ENCODE results near the gene ANKS1B.
"Not testable (repeated sequence)": the region's sequence is repeated elsewhere in the genome, so short reads cannot be mapped to it uniquely, and the experiment has no call there.

The ANKS1B gene

DNA sequence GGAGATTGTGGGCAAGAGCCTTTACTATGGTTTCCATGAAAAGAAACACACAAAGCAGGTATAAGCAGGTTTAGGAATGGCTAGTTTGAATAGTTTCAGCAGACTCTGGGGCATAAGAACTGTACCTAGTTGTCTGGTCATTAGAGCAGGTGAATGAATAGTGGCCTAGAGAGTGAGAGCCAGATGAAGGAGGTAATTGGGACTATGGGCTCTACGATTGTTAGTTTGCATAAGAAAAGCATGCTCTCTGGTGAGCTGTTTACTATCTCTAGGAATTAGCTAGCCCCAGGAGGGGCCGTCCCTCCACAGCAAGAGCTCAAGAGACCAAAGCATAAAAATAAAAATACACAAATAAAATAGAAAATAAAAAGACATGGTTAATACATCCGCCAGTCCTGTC is 734.6 kb downstream of the ANKS1B start:
- no peak for DNase-seq

DNA sequence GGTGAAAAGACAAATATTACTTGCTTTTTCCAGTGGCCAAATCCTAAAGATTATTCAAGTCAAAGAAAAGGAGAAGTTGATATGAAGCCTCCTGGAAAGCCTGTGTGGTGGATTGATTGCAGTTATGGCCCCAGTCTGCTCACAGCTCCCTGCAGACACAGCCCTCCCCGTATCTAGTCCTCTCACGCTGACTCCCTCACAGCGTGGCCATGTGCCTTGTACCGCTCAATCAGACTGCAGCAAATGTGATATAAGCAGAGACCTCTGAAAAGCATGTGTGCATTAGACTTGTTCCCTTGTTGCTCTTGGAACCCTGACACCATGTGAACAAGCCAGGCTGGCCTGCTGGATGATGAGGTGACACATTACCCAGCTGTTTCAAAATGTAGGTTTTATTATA is 735.2 kb downstream of the ANKS1B start:
- no peak for DNase-seq

DNA sequence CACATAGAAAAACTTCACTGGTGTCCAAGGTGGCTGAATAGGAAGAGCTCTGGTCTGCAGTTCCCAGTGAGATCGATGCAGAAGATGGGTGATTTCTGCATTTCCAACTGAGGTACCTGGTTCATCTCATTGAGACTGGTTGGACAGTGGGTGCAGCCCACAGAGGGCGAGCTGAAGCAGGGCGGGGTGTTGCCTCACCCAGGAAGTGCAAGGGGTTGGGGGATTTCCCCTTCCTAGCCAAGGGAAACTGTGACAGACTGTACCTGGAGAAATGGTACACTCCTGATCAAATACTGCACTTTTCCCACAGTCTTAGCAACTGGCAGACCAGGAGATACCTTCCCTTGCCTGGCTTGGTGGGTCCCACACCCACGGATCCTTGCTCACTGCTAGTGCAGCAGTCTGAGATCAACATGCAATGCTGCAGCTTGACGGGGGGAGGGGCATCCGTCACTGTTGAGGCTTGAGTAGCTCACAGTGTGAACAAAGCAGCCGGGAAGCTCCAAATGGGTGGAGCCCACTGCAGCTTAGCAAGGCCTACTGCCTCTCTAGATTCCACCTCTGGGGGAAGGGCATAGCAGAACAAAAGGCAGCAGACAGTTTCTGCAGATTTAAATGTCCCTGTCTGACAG is 746.7 kb downstream of the ANKS1B start:
- not testable (repeated sequence) for DNase-seq

DNA sequence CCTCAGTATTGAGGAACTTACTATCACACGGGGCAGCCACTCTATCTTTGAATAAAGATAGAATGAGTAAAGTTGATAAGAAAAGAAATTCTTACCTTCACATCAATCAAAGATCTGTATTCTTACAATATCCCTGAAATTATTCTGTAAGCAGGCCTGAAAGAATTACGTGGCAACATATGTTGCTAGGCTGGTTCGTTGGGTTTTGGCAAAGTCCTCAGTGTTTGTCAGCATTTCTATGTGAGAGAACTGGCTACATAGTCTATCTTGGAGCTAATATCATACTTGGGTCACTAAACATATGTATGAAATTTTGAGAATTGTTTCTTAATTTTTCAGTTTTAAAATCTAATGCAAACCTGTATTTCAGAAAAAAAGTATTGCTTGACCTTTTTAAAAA is 749.4 kb downstream of the ANKS1B start:
- no peak for DNase-seq

DNA sequence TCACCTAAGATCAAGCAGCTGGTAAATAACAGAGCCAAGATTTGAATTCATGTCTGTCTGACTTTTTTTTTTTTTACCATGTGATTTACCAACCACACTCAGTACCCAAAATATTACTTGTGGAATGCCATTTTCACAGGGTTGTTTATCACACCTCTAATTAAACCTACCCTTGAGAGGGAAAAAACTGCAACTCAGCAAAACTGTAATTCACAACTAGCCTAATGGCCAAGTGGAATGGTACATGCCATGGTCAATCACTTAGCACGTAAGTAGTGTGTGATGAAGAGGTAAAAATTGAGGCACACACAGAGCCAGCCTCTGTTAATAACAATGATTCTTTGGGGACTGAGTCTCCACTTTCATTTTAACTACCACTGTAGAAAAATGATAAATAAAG is 750.0 kb downstream of the ANKS1B start:
- DNase-seq, result no peak

DNA sequence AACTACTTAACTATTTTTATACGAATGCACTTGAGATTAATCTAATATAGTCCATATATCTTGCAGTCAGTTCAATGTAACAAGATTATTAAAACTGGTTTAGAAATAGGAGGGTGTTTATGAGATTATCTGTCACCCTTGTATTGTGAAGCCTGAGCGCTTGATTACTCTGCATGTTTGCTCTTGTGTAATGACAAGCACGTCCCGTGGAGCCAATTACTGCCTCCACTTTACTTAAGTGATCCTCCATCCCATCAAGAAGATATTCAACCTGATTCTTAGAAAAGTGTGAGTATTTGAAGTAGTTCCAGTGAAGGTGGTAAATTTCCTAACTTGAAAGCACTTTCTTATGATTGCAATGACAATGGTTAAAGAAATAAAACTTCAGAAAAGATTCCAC is 752.4 kb downstream of the ANKS1B start:
- no peak for DNase-seq

DNA sequence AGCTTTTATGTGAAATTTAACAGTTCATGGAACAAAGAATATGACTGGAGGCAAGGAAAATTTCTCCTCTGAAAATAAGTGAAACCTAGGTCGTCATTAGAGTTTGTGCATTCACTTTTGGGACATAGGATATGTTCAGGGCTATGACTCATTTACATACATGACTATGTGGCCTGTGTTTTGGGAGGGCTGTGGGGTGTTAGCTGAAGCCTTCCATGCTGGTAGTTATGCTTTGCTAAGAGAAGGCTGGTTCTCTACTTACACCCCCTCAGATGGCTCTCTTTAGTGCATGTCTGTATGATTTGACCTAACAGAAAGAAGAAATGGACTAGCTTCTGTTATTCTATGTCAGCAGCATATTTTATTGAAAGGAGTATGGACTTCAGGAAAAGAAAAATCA is 753.7 kb downstream of the ANKS1B start:
- no peak for DNase-seq

DNA sequence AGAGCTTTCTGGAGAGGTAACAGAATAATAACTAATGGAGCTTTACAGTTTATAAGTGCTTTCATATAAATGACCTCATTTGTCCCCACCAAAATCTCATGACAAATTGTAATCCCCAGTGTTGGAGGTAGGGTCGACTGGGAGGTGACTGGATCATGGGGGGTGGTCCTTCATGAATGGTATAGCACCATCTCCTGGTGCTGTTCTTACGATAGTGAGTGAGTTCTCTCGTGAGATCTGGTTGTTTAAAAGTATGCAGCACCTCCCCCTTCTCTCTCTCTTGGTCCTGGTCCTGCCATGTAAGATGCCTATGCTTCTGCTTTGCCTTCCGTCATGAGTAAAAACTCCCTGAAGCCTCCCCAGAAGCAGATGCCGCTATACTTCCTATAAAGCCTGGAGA is 760.5 kb downstream of the ANKS1B start:
- no peak for DNase-seq

DNA sequence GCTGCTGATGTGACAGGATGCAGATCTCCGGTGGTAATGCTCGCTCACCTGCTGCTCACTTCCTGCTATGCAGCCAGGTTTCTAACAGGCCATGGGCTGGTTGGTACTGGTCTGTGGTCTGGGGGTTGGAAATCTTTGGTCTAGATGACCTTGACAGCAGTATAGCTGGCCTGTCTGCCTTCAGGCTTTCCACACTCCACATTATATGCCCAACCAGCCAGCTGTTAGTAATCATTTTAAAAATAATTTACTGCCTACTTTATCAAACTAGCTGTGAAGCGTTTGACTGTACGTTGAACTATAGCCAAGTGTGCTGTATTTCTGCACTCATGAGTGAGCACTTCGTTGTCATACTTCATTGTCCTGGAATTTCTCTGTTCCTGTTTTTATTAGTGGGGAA is 761.2 kb downstream of the ANKS1B start:
- DNase-seq, result no peak

DNA sequence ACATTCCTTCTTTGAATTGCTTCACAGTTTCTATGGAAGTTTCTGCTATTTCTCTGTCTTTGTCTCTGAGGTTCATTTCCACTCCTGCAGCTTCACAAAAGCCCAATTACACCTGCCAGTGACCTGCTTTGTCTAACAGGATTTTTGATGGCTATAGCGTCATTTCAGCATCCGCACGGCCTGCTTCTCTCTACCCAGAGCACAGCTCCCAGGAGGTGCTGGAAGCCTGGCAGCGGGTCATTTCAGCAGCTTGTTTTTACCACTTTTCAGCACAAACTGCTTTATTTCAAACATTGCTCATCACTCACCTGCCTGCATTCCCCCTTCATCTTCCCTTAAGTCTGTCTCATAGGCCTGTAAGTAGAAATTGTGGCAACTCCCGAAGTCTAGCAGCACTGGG is 771.7 kb downstream of the ANKS1B start:
- DNase-seq, result no peak

DNA sequence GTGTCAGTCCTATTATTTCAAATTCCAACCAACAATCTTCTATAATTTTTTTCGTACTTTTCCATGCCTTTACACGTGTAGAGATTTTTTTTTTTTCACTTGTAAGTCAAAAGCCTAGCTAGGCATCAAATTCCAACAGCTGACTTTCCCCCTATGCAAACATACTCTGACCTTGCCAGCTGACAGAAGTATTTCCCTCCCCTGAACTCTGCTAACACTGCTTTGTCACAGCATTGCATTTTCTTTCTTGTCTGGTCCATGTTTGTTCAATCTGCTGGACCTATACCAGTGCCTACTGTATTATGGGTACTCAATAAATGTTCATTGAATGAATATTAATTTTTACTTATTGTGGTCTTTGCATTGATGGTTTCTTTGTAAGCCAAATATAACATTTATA is 772.5 kb downstream of the ANKS1B start:
- DNase-seq, result no peak

DNA sequence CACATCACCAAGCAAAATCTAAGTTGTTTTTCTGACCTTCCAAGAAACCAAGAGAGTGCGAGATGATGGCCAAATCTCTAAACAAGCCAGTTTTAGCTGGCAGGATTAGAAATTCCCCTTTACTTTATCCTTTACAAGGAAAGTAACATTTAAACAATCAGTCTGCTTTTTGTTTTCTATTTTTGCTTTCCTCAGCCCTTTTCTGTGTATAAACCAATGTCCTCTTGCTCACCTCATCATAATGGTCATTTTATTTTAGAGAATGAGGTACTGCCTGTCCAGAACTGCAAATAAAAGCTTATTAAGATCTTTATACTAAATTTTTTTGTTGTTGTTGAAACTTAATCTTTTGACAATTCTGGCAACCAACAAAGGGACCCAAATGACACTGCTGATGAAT is 779.6 kb downstream of the ANKS1B start:
- DNase-seq, result no peak

DNA sequence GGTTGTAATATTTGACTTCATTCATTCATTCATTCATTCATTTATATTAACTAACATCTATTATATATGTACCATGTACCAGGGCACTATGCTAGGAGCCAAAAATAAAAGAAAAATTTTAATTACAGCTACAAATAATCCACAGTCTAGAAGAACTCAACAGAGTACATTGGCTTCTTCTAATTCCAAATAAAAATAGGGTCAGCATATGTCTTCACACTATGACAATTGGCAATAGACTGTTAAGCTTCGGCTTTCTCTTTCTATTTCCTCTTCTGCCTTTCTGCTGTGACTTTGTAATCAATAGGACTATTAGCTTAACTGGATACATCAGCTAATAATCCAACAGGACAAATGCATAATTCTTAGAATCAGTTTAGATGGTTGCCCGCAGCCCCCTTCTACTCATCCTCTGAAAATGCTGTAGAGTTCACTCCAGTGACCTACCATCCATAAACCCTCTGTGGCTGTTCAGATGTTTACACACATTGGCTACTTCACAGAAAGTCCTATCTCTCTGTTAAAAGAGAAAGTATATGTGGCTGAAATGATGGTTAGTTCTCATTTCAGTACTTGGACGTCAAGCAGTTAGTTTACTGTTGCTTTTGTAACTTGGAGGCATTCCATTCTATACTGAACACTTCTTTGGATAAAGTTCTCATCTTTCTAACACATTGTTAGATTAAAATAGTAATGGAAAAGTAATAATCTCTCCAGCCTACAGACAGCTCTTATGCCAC is 782.7 kb downstream of the ANKS1B start:
- DNase-seq, result peak in 1 of 2 experiments; percentile 12

DNA sequence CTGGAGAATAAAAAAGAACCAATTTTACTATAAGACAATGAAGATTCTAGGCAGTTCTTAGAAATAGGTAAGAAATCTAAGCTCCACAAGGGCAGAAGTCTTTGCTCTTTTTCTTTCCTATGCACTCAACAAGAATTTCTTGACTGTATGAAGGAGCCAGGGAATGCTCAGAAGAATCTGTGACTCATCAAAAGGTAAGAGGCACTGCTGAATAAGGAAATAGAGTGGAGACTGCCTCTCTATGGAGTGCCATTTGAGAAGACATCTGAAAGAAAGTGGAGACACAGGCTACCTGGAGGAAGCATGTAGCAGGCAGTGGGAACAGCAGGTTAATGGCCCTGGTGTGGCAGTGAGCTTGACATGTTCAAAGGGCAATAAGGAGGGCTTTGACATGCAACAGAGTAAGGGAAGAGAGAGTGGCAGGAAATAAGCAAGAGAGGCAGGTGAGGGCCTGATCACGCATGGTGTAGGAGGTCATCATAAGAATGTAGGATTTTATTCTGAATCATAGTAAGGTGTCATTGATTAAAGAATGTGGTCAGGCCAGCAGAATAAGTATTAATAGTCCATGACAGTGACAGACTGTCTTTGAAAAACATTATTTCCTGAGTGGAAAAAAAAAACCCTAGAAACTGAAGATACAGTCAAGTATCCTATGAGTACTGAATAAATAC is 783.9 kb downstream of the ANKS1B start:
- DNase-seq, result no peak

DNA sequence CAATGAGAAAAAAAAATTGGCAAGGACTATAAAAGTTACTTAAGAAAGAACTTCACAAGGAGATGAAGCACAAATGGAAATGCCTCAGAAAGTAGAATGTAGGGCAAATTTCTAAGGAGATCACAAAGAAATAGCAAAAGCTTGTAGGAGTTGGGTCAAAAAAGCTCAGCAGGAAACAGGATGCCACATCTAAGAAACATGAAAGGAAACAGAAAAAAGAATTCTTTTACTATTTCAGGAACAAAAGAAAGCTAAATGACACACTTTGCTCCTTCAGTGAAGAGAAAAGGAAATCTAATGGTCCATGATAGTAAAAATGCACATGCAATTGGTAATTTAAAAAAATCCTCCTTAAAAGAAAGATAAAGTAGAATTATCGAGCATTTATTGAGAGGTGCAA is 789.3 kb downstream of the ANKS1B start:
- no peak for DNase-seq

DNA sequence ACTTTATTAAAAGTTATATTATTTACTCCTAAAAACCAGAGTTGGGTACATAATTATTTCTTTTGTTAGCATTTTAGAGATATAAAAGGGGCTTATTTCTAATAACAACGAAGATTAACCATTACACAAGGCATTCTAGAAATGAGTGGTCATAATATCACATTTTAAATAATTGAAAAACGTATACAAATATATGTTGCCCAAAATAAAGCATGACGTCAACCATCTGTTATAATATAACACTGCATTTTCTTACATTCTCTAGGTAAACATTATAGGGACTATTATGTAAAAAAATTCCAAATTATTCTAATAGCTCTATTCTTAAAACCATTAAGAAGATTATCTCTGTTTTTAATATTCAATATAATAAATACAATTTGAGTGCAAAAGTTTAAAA is 792.2 kb downstream of the ANKS1B start:
- DNase-seq, result no peak

DNA sequence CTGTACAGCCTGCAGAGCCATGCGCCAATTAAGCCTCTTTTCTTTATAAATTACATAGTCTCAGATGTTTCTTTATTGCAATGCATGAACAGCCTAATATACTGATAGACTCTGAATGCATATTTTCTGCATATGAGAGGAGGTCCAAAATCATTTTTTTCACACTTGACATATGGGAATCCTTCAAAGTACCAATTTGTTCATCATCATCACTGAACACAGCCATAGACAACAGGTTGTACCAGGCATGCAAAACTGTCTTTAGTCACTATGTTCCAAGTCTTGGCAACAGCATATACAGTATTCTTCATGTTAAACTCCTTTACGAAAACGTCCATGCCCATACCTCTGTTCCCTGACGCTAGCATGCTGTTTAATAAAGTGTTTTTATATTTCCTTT is 807.9 kb downstream of the ANKS1B start:
- no peak for DNase-seq

DNA sequence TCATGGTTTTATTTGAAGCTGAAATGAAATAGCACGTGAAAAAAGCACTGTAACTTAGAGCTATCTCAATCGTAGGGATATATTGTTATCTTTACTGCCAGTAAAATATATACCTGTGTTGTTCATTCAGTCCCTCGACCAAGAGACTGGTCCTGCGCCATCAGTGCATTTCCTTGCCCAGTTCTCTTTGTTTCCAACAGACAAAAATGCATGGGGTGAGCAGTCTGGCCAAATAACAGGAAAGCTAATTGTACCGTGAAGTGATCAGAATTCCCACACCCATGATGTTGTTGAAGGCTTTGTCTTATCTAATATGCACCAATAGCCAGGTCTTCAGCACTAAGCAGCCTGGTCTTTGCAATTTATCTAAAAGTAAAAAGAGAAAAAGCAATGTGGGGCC is 814.3 kb downstream of the ANKS1B start:
- peak in 1 of 2 experiments; percentile 34 for DNase-seq

DNA sequence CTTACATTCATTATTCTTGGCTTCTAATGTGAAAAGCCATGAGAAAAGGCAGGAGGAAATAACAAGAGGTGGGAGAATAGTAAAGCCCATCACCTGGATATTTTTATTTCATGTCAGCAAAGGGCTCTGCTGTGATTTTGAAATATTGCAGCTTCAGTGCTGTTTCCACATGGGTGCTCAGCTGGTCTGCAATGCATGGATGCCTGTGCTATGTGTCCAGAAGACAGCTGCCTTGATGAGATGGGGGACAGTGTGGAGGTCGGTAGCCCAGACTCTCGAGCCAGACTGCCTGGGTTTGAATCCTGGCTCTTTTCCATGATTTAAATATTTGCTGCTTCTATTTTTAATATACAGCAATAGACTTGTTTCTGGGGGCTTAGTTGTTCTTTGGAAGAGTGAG is 814.7 kb downstream of the ANKS1B start:
- no peak for DNase-seq

DNA sequence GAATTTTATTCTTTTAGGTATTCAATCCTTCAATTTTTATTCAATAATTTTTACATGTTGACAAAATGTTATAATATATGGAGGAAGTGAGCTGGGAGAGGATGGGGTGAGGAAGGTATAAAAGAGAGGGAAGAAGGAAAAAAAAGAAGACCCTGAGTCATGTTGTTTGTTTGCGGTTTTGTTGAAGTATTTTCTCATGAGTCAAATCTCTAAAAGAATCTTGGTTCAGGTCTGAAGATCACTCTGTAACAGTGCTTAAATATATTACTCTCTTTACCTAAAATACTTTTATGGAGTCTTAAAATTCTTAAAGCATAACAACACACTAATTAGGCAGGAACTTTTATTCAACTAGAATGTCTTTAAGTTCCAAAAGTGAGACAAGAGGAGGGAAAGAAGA is 826.8 kb downstream of the ANKS1B start:
- no peak for DNase-seq

DNA sequence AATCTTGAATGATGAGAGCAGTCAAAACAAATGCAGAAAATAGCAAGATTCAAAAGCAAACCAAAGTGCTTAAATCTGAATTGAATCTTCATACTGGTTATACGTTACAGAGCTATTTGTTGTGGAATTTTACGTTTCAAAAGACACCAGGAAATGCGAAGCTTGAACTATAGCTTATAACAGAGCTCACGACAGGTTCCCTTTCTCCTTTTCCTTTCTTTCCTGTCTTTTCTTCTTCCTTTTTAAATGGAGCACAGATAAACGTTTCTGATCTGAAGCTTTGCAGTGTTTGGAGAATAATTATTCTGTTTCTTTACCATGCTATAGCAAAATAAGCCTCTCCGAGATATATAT is 829.8 kb downstream of the ANKS1B start:
- DNase-seq, result no peak

DNA sequence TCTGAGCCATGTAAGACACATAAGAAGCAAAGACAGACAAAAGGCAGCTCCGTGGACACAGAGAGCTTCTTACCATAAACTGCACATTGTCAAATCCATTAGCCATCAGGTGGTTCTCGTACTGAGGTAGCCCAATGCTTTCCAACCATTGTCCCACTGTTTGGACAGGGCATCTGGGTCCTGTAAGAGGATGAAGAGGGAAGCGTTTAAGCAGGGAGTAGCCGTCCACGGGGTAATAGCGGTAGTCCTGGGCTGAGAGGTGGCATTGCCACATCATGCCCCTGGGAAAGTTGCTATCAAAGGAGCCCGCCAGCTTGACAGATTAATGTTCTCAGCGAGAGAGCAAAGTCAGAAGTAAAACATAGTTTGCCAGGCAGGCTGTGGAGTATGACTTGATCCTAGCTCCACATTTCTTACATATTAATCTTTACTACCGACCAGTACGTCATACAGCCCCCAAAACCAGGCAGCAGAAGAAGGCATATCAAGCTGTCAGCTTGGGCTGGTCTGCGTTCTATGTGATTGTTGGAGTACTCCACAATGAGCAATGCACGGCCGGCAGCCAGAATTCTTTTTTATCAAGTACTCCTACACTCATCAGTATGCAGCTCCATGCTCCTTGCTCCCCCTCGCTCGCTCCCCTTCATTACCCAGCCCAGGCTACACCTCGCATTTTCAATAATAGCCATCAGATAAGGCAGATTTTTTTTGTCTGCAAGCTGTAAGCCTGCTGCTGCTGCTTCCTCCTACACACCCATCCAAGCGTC is 830.3 kb downstream of the ANKS1B start:
- DNase-seq, result no peak

DNA sequence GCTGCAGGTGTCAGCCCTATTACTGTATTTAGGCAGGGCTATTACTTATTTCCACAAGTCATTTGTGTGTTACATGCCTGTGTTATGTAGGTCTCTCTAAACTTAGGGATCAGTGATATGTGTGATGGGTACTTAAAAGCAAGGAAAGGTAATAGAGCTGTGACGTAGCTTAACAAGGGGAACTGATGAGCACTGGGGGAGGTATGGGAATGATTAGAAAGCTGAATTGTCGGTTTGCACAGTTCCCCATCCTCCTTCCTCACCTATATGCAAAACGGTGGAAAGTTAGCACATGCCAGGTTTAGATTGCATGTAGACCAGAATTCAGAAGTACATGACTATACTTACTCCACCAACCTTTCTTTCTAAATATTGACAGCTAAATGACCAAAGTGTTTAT is 831.4 kb downstream of the ANKS1B start:
- no peak for DNase-seq

DNA sequence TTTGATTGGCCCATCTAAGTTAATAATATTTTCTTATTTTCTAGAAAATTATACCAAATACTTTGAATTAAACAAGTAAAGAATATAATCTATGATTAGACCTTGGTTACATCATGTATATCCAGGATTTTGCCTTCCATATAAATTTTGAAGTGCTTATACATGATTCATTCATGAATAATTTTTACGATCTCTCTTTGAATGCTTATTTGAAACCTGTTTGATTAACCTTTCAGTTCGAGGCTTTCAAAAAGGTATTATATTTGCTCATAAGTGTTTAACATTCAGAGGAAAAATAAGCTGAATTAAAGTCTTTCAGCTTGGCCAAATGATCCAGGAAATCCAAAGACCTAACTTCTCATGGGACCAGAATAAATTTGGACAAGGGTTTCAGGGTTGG is 832.4 kb downstream of the ANKS1B start:
- no peak for DNase-seq

All from cerebellar nuclear complex (tissue), 1 donor.